HTR-8/SVneo (cell line): ENCODE results near the gene STN1.

ENCODE experiments used
- DNase-seq: peaks from one replicate; pipeline ENCODE4 v3.0.0; 2011; ENCODE audit warnings: low spot score, mixed read lengths; ENCODE audit not compliant: insufficient read length
- FAIRE-seq: peaks from 2 replicates; lab custom pipeline; 2011; peaks lifted over from hg19 to GRCh38; lab: Jason Lieb, UNC

Gene STN1

GRCh38 chr10:103872137-103872931 lies 45.6 kb downstream of the STN1 start:
- no peak for FAIRE-seq
- DNase-seq, result no peak

GRCh38 chr10:103871006-103871405 lies 47.0 kb downstream of the STN1 start:
- no peak for DNase-seq
- no peak for FAIRE-seq

- FAIRE-seq (no peak), DNase-seq (no peak)
Measured at GRCh38 chr10:103870516-103870915, 47.5 kb downstream of the STN1 start.

GRCh38 chr10:103869336-103869735 lies 48.6 kb downstream of the STN1 start:
- FAIRE-seq (no peak), DNase-seq (no peak)

- FAIRE-seq, result no peak
- DNase-seq, result no peak
Measured at GRCh38 chr10:103868200-103868599, 49.8 kb downstream of the STN1 start.

GRCh38 chr10:103861505-103861904 lies 56.5 kb downstream of the STN1 start:
- FAIRE-seq (no peak), DNase-seq (no peak)

GRCh38 chr10:103859161-103860086 lies 58.6 kb downstream of the STN1 start:
- FAIRE-seq, result no peak
- DNase-seq, result peak; percentile 68

GRCh38 chr10:103858360-103858759 lies 59.6 kb downstream of the STN1 start:
- FAIRE-seq, result no peak

GRCh38 chr10:103856797-103857170 lies 61.2 kb downstream of the STN1 start:
- DNase-seq (no peak), FAIRE-seq (no peak)

More at GRCh38 chr10:103858360-103858759, 59.6 kb downstream of the STN1 start:
- DNase-seq, result no peak

GRCh38 chr10:103855852-103856796 lies 61.9 kb downstream of the STN1 start:
- no peak for DNase-seq
- no peak for FAIRE-seq

- FAIRE-seq (peak; percentile 13), DNase-seq (peak; percentile 40)
Measured at GRCh38 chr10:103855424-103855823, 62.6 kb downstream of the STN1 start, which contains the start of gene SH3PXD2A. Gene SH3PXD2A, minus strand, starts transcription at chr10:103855576. Its CDS starts 310 bp downstream, at chr10:103855266.

- DNase-seq, result no peak
- peak; percentile 31 for FAIRE-seq
Measured at GRCh38 chr10:103854686-103855391, 63.1 kb downstream of the STN1 start.

- DNase-seq, result no peak
- no peak for FAIRE-seq
Measured at GRCh38 chr10:103854265-103854685, 63.7 kb downstream of the STN1 start.

- FAIRE-seq (no peak), DNase-seq (no peak)
Measured at GRCh38 chr10:103853428-103854264, 64.3 kb downstream of the STN1 start.

- no peak for FAIRE-seq
- no peak for DNase-seq
Measured at GRCh38 chr10:103852856-103853255, 65.1 kb downstream of the STN1 start.

- FAIRE-seq, result no peak
- no peak for DNase-seq
Measured at GRCh38 chr10:103852189-103852711, 65.7 kb downstream of the STN1 start.

- FAIRE-seq (no peak), DNase-seq (no peak)
Measured at GRCh38 chr10:103851261-103851660, 66.7 kb downstream of the STN1 start.

- DNase-seq, result no peak
- no peak for FAIRE-seq
Measured at GRCh38 chr10:103850572-103850895, 67.5 kb downstream of the STN1 start.
